ENCODE measurements around the gene C12orf50.

DNA sequence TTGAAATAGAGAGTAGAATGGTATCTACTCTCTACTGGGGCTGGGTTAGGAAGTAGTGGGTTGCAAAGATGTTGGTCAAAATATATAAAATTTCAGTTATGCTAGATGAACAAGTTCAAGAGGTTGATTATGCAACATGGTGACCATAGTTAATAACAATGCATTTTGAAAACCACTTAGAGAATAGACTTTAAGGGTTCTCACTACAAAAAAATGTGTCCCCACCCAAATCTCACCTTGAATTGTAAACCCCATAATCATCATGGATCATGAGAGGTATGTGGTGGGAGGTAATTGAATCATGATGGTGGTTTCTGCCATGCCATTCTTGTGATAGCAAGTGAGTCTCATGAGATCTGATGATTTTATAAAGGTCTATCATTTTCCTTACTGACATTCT is 94.0 kb downstream of the C12orf50 start:
- TF ChIP-seq, protein P1, sequence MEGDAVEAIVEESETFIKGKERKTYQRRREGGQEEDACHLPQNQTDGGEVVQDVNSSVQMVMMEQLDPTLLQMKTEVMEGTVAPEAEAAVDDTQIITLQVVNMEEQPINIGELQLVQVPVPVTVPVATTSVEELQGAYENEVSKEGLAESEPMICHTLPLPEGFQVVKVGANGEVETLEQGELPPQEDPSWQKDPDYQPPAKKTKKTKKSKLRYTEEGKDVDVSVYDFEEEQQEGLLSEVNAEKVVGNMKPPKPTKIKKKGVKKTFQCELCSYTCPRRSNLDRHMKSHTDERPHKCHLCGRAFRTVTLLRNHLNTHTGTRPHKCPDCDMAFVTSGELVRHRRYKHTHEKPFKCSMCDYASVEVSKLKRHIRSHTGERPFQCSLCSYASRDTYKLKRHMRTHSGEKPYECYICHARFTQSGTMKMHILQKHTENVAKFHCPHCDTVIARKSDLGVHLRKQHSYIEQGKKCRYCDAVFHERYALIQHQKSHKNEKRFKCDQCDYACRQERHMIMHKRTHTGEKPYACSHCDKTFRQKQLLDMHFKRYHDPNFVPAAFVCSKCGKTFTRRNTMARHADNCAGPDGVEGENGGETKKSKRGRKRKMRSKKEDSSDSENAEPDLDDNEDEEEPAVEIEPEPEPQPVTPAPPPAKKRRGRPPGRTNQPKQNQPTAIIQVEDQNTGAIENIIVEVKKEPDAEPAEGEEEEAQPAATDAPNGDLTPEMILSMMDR (IDR thresholded peaks at IDR 0.05): no peak
- TF ChIP-seq POLR2A (IDR thresholded peaks at IDR 0.05): no peak

All from thyroid gland (tissue), 4 donors.